ENCODE measurements around the gene HCN3.

DNA sequence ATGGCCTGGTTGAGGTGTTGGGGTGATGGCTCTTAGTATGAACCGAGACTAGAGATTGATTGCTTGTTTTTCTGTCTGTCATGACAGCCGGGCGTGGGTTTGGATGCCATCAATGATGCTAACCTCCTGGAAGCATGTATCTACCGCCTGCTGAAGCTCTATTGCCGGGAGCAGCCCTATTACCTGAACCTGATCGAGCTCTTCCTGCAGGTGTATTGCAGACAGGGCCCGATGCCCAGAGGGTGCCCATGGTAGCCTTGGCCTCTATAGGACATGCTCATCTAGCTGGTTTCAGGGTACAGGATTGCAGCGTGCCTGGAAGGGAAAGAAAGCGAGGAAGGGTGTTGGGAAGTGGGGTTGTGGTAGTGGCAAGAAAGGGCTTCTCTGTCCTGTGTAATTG lies 40.8 kb downstream of the HCN3 start:
- no peak for TF ChIP-seq CTCF (IDR thresholded peaks at IDR 0.05)
- TF ChIP-seq EP300 (IDR thresholded peaks at IDR 0.05) = no peak
- no peak for TF ChIP-seq POLR2AphosphoS5 (IDR thresholded peaks at IDR 0.05)
